Measurements from ENCODE around the gene SCN2A. TPM values are rescaled to one million over a fixed set of nuclear protein-coding genes. Genes with fewer than 3 reads are reported as not detected.

SCN2A gene
- total RNA-seq, 1 donor from 2014 or later: 2.9 TPM

DNA sequence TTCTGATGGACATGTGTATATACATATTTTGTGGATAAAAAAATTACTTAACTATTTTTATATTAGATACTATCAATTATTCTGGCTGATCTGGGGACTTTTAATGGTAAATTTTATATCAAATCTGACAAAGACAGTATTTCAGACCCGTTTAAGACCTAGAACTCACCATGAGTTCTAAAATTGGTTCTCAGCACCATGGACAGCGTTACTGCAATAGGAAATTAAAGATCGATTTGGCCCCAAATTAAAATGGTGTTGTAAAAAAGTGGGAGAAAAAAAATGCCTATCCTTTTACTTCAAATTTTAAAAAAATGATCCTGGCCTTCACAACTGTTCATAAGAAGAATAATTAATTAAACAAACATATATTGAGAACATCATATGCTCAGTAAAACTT lies 919 bp upstream of the SCN2A start:
- Mint-ChIP-seq H3K4me3 (no peak overlapping the region), H3K36me3 (no peaks in the 10 kb centered on the region), H3K27ac (no peak overlapping the region), H3K4me1 (no peaks in the 10 kb centered on the region), H3K9me3 (no peaks in the 10 kb centered on the region), H3K27me3 (ENCODE audit: low read depth) (peaks cover 42% of the 10 kb centered on the region)
- TF ChIP-seq, protein P1, sequence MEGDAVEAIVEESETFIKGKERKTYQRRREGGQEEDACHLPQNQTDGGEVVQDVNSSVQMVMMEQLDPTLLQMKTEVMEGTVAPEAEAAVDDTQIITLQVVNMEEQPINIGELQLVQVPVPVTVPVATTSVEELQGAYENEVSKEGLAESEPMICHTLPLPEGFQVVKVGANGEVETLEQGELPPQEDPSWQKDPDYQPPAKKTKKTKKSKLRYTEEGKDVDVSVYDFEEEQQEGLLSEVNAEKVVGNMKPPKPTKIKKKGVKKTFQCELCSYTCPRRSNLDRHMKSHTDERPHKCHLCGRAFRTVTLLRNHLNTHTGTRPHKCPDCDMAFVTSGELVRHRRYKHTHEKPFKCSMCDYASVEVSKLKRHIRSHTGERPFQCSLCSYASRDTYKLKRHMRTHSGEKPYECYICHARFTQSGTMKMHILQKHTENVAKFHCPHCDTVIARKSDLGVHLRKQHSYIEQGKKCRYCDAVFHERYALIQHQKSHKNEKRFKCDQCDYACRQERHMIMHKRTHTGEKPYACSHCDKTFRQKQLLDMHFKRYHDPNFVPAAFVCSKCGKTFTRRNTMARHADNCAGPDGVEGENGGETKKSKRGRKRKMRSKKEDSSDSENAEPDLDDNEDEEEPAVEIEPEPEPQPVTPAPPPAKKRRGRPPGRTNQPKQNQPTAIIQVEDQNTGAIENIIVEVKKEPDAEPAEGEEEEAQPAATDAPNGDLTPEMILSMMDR (IDR thresholded peaks at IDR 0.05; ENCODE audit: unreplicated experiment): no peak
- DNase-seq (ENCODE audit: low spot score in 2 of 2, unreplicated experiment in 2 of 2): no peak

DNA sequence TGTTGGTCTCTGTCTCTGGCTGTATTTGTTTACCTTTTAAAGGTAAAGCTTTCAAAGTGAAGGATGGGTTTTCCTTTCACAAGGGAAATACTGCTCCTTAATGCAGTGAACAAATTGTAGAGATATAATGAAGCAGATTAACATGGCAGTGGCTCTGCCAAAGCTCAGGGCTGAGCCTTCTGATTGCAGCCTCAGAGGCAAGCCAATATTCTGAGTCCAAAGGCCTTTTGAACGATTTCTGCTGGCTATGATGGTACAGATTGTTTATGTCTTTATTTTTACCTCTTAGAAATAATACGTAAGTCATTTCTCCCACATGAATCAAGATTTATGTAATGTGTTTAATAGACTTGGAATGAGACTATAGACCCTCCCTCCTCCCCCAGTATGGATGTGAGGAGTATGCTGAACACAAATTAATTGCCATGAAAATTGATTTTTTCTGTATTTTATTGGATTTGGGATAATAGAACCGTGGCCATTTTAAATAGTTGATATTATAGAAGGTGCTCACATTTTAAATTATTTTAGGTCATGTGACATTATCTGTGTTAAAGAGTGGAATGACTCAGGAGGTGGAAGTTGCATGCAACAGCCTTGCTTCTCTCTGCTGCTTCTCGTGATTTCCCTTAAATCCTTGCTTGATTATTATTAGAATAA lies 772 bp downstream of the SCN2A start:
- Mint-ChIP-seq H3K27me3 (ENCODE audit: low read depth) (peaks cover 30% of the 10 kb centered on the region), H3K4me1 (no peaks in the 10 kb centered on the region), H3K36me3 (no peaks in the 10 kb centered on the region), H3K4me3 (no peak overlapping the region), H3K9me3 (no peaks in the 10 kb centered on the region), H3K27ac (no peak overlapping the region)
- TF ChIP-seq, protein P1 (IDR thresholded peaks at IDR 0.05; ENCODE audit: unreplicated experiment): no peak
- no peak for DNase-seq (ENCODE audit: low spot score in 2 of 2, unreplicated experiment in 2 of 2)

DNA sequence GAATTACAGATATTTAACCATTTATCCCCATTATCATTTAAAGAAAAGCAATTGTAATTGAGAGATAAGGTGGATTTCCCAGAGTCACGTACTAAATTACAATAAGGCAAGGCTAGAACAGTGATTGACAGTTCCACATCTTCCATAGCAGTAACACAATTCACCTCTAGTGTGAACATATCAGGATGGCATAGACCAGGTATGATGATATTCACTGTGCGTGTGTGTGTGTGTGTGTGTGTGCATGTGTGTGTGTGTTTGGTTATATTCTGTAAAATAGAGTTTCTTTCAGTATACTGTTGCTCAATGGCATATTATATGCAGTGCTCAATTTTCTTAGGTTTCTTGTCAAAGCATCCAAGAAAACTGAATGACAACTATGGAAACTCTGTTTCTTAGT lies 1.7 kb downstream of the SCN2A start:
- Mint-ChIP-seq H3K27ac (no peak overlapping the region), H3K4me1 (no peaks in the 10 kb centered on the region), H3K27me3 (ENCODE audit: low read depth) (peaks cover 26% of the 10 kb centered on the region), H3K4me3 (no peak overlapping the region), H3K36me3 (no peaks in the 10 kb centered on the region), H3K9me3 (no peaks in the 10 kb centered on the region)
- DNase-seq (ENCODE audit: low spot score in 2 of 2, unreplicated experiment in 2 of 2): no peak
- TF ChIP-seq, protein P1 (IDR thresholded peaks at IDR 0.05; ENCODE audit: unreplicated experiment): no peak

DNA sequence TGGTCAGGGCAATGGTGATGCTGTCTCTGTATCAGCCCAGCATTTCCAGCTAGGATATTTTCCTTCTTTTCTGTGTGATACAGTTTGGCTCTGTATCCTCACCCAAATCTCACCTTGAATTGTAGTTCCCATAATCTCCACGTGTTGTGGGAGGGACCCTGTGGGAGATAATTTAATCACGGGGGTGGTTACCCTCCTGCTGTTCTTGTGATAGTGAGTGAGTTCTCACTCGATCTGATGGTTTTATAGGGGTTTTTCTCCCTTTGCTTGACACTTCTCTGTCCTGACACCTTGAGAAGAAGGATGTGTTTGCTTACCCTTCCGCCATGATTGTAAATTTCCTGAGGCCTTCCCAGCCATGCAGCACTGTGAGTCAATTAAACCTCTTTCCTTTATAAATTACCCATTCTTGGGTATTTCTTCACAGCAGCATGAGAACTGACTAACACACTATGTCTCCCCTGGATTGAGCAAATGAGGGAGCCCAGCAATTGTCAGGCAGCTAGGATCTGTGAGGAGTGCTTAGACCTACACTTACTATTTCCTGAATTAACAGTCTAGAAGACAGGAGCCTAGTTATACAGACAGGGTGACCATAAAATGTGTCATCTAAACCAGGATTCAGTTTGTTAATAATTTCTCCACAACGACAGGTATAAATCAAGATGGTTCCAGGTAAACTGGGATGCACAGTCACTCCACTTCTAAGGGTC lies 6.0 kb downstream of the SCN2A start:
- DNase-seq (ENCODE audit: low spot score in 2 of 2, unreplicated experiment in 2 of 2): no peak
- Mint-ChIP-seq H3K36me3 (no peaks in the 10 kb centered on the region), H3K27ac (no peak overlapping the region)

GRCh38 chr2:165248238-165248637 lies 9.0 kb downstream of the SCN2A start:
- H3K4me1 Mint-ChIP-seq: no peaks in the 10 kb centered on the region
- no peak overlapping the region for H3K4me3 Mint-ChIP-seq
- H3K36me3 Mint-ChIP-seq: no peaks in the 10 kb centered on the region
- H3K27me3 Mint-ChIP-seq (ENCODE audit: low read depth): peaks cover 3% of the 10 kb centered on the region
- no peaks in the 10 kb centered on the region for H3K9me3 Mint-ChIP-seq
- no peak overlapping the region for H3K27ac Mint-ChIP-seq
- TF ChIP-seq, protein P1 (IDR thresholded peaks at IDR 0.05; ENCODE audit: unreplicated experiment): no peak
- no peak for DNase-seq (ENCODE audit: low spot score in 2 of 2, unreplicated experiment in 2 of 2)

More for the DNA sequence above, 6.0 kb downstream of the SCN2A start:
- Mint-ChIP-seq H3K4me1 (no peaks in the 10 kb centered on the region), H3K9me3 (no peaks in the 10 kb centered on the region), H3K4me3 (no peak overlapping the region), H3K27me3 (ENCODE audit: low read depth) (peaks cover 19% of the 10 kb centered on the region)
- TF ChIP-seq, protein P1 (IDR thresholded peaks at IDR 0.05; ENCODE audit: unreplicated experiment): no peak

Measured in mesothelial cell of epicardium (in vitro differentiated cells).